Activated CD4-positive, alpha-beta T cell treated with anti-CD3 and anti-CD28 coated beads for 48 hours (primary cell): ENCODE measurements around the gene ARHGAP8.
"Not testable (repeated sequence)": the region's sequence is repeated elsewhere in the genome, so short reads cannot be mapped to it uniquely, and the experiment has no call there.

Source experiments
- DNase-seq: peaks from one replicate; pipeline ENCODE4 v3.0.0-alpha.2; 2020

ARHGAP8 gene

DNA sequence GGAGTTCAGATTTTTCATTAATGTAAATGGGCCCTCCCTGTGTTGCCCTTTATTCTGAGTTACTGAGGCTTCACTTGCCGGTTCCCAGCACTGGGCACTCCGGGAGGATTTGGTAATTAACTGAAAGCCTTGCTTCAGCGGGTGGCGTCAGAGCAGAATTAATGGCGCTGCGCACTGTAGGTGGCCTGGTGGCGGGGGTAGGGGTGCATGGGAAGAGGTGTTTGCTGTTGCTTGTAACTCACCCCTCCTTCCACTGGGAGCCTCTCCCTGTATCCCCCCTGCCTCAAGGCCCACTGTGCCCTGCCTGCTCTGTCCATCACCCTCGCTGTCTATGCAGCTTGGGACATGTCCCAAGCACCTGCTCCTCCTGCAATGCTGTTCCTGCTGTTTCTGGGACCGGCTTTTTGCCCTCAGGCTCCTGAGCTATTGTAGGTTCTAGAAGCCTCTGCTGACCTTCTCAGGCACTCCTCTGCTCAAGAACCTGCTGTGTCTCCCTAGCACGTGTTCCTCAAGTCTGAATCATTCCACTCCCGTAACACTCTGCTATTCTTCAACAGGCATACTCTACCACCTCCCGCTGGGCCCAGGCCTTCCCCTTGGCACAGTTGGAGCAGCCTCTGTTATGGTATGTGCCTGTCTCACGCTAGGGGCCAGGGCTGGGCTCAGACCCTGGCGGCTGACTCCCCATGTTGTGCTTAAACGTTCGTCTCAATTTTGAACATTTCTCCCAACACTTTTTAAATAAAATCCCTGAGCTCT is 24.4 kb downstream of the ARHGAP8 start:
- no peak for DNase-seq

- no peak for DNase-seq
These were observed 25.0 kb downstream of the ARHGAP8 start for GRCh38 chr22:44777364-44777755.

DNA sequence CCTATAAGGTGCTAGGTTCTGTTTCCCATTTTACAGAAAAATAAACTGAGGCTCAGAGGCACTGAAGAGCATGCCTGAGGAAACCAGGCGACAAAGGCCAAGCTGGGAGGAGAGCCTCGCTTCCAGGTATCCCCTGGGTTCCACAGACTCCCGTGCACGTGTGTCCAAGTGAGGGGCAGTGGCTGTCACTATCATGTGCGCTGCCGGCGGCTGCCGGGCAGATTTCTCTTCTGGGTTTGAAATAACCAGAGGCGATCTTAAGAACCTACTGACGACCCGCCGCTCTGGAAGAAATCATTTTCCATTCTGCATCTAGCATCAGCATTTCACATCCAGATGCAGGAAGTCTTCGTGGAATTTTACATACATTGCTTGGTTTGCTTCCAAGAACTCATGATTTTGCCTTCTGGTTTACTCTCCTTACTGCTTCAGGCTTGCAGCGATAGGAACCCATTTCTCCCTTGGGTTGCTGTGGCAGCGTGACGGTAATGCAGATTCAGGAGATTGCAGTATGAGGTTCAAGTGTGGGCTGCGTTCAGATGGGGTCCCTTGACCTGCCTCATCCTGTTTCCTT is 28.6 kb downstream of the ARHGAP8 start:
- no peak for DNase-seq

DNA sequence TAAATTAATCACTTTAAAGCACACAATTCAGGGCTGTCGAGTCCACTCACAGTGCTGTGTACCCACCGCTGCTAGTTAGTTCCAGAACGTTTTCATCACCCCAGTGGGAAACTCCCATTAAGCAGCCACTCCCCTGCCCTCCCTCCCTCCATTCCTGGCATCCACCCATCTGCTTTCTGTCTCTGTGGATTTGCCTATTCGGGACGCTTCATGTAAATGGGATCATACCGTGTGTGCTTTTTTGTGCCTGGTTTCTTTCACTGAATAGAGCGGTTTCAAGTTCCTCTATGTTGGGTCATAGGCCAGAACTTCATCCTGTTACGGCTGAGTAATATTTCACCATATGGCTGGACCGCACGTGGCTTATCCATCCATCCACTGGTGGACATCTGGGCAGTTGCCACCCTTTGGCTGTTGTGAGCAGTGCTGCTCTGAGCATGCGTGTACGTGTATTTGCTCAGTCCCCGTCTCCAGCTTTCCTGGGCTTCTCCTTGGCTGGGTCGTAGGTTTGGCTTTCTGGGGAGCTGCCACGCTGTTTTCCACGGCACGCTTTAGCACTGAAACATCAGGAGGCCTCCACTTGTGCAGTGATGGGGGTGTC is 30.1 kb downstream of the ARHGAP8 start:
- DNase-seq = no peak

GRCh38 chr22:44783091-44783490 is 30.7 kb downstream of the ARHGAP8 start:
- no peak for DNase-seq

GRCh38 chr22:44783581-44783980 is 31.2 kb downstream of the ARHGAP8 start:
- no peak for DNase-seq

DNA sequence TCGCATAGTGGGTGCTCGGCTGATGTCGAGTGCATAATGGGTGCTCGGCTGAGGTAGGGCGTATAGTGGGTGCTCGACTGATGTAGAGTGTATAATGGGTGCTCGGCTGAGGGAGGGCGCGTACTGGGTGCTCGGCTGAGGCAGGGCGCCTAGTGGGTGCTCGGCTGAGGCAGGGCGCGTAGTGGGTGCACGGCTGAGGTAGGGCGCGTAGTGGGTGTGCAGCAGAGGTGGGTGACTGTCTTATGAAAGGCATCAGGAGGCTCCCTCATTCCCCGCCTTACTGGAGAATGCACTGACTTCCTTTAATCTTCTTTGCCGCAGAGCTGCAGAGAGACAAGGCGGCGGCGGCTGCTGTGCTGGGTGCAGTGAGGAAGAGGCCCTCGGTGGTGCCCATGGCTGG is 33.8 kb downstream of the ARHGAP8 start:
- DNase-seq = no peak

- no peak for DNase-seq
These were observed 34.2 kb downstream of the ARHGAP8 start for GRCh38 chr22:44786610-44787009.

GRCh38 chr22:44787832-44788231 is 35.5 kb downstream of the ARHGAP8 start:
- DNase-seq = no peak

GRCh38 chr22:44793106-44793505 is 40.7 kb downstream of the ARHGAP8 start:
- no peak for DNase-seq

- DNase-seq = no peak
These were observed 41.3 kb downstream of the ARHGAP8 start for GRCh38 chr22:44793506-44794172.

DNA sequence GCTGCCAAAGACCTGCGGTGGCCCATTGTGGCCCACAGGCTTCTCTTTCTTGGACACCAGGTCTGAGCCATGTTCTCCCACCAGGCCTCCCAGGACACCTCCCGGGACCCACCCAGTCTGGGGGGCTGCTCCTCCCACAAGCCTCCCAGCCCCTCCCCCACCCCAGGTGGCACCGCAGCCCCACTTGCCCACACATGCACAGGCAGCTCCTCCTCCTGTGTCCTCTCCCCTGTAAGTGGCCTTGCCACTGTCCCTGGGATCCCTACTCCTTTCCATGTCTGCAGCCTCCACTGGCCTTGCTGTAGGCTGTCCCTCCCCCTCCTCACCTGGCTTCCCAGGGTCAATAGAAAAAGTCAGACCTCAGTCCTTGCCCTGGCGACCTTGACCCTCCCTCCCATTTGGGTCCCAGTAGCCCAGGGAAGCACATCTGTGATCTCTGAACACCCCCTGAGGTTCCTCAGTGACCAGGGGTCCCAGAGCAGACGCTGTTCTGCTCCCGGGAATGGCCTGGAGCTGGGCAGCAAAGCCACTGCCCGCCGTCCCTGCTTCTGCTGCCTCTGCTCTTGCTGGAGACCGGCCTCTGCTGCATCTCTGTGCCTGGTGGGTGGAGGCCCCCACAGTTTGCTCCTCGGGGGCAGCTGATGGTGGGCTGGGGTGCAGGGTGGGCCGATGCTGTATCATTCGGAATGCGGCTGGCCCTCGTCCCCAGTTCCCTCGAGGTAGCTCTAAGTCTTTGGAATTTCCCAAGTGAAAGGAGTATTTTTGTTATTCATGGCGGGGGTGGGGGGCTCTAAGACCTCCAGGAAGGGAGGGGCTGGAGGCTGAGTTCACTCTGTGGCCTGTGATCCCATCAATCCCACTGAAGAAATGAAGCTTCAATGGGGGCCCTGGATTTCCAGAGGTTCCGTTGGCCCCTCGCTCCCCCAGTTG is 43.6 kb downstream of the ARHGAP8 start:
- no peak for DNase-seq

DNA sequence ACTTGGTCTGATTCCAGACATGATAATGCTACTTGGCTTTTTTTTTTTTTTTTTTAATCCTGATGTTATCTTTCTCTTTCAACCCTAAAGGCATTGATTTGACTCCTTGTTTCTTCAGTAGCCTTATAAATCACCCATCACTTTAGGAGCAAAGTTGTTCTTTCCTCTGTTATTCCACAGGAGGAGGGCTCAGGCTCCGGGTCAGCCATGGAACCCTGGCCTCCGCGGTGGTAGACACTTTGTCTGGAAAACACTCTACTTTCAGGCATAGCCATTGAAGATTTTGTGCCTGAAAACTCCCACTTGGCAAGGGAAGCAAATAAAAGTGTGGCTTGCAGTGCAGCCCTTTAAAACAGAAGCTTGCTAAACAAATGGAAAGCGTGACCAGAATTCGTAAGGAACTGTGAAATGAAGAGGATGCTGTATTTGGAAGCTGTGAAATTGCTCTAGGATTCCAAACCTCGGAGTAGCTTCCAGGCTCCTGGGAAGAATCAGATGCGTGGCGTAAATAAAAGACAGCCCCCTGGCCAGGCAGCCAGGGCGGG is 44.9 kb downstream of the ARHGAP8 start:
- DNase-seq = no peak

DNA sequence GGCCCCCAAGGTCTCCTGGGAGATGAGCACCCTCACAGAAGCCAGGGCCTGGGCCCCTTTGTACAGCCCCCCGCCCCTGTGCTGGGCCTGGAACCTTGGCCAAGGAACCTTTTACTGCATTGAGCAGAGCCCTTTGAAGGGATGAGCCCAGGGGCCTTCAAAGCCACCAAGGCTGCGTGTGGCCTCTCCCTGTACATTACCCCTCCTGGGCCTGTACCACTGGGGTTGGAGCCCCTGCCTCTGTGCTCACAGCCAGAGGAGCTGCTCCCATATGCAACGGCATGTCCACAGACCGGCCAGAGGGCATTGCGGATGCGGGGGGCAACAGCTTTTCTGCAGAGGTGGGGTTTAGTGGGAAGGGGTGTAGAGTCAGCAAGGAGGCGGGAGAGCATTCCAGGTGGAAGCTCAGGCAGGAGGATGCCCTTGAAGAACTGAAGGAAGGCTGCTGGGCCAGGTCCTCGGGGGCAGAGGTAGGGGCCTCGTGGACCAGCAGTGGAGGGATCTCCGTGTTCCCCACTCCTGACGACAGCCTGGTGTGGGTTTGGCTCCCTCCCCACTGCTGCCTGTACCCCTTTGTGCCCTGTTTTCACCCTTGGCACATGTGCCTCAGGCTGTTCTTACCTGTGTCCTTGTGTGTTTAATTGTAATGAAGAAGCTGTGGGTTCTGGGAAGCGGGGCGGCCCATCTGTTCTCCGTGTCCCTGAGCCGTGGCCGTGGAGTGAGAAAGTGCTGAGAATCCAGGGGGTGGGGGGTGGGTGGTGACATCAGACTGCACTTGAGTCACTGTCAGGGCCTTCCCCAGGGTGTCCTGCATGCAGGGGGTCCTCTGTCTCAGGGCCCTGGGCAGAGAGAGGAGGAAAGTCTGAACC is 46.9 kb downstream of the ARHGAP8 start:
- DNase-seq = no peak

DNA sequence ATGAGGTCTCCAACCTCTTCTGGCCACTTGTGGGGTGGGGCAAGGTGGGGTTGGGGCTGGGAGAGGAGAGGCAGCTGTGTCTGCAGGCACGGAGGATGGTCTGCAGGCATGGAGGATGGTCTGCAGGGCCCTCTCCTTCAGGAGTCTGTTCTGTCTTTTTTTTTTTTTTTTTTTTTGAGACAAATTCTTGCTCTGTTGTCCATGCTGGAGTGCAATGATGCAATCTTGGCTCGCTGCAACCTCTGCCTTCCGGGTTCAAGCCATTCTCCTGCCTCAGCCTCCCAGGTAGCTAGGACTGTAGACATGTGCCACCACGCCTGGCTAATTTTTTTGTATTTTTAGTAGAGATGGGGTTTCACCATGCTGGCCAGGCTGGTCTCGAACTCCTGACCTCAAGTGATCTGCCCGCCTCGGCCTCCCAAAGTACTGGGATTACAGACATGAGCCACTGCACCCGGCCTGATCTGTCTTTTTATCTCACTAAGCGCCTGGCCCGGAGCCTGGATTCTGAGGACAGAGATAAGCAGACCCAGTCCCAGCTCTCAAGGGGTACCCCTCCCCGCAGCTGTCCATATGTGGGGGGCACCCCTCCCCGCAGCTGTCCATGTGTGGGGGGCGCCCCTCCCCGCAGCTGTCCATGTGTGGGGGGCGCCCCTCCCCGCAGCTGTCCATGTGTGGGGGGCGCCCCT is 47.7 kb downstream of the ARHGAP8 start:
- not testable (repeated sequence) for DNase-seq

DNA sequence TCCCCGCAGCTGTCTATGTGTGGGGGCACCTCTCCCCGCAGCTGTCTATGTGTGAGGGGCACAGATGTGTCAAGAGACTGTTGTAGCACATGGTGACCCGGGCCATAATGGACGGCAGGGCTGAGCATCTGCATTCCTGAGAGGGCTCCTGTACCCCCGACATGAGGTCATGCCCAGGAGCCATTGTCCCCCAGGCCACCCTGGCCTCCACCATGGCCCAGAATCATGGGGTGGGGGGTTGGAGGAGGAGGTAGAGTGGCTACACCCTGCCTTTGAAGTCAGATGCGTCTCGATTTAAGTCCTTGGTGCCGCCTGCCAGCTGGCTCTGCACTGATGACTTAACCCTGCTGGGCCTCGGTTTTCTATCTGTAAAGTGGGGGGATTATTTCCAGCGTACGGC is 49.1 kb downstream of the ARHGAP8 start:
- DNase-seq = no peak

- DNase-seq = no peak
These were observed 49.8 kb downstream of the ARHGAP8 start for GRCh38 chr22:44802071-44802700.

DNA sequence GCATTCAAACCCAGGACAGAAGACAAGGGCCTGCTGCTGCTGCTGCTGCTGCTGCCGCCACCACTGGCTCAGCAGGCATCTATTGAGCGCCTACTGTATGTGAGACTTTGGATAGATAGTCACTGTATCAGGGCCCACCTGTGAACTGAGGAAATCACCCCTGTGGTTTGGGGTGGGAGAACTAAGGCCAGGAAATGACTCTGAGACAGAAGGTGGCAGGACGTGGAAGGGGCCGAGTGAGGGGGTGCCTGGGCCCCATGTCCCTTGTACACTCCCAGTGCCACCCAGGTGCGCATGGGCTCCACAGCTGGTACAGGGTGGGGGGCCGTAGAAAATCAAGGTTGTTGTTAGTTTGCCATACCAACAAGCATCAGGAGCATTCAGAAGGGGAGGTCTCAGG is 50.6 kb downstream of the ARHGAP8 start:
- no peak for DNase-seq

- DNase-seq = no peak
These were observed 52.0 kb downstream of the ARHGAP8 start for GRCh38 chr22:44804327-44804726.

GRCh38 chr22:44805711-44806110 is 53.3 kb downstream of the ARHGAP8 start:
- DNase-seq = no peak
